Measurements from ENCODE around the gene BCAS3.

The BCAS3 gene

DNA sequence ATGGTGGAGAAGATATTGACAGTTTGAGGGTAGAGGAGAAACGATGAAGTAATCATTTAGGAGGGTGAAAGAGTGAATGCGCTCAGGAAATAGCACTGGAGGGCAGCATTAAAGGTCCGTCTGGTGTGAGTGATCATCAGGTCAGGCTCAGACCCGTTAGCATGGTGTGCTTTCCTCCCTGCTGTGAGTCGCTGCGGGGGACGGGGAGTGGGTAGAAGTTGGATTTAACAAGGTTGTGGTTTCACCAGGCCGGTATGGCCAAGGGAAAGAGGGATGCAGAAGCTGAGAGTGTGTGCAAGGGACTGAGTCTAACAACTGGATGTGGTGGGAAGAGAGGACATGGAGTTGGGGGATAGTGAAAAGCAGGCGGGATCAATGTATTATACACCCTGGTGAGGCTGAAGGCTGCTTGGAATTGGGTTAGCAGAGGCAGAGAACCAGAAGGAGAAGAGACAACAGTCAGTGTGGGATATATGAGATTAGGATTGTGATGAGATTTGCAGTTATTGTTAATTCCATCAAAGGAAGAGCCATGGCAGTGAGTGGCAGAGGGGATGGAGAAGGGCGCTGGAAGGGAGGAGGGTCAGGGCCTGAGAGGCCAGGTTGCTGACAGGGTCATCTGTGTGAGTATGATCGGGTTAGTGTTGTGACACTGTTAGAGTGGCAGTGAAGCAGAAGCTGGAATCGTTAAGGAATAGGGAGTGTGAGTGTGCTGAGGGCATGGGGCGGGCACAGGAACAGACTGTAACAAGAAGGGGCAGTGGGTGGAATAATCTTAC lies 663.0 kb downstream of the BCAS3 start:
- Histone ChIP-seq H3K4me1 (no peaks in the 10 kb centered on the region), H3K36me3 (ENCODE audit: control insufficient read depth, insufficient read depth, low read length) (no peaks in the 10 kb centered on the region), H3K4me2 (ENCODE audit: low read length) (no peak overlapping the region), H3K27ac (no peak overlapping the region), H3K9ac (no peak overlapping the region), H2AFZ (no peak overlapping the region), H3K79me2 (no peaks in the 10 kb centered on the region), H3K9me3 (ENCODE audit: control insufficient read depth, low read length) (no peaks in the 10 kb centered on the region), H3K4me3 (ENCODE audit: low read depth, low read length) (no peak overlapping the region), H3K27me3 (ENCODE audit: control insufficient read depth, insufficient read depth, low read length) (no peaks in the 10 kb centered on the region)
- TF ChIP-seq, protein P1, sequence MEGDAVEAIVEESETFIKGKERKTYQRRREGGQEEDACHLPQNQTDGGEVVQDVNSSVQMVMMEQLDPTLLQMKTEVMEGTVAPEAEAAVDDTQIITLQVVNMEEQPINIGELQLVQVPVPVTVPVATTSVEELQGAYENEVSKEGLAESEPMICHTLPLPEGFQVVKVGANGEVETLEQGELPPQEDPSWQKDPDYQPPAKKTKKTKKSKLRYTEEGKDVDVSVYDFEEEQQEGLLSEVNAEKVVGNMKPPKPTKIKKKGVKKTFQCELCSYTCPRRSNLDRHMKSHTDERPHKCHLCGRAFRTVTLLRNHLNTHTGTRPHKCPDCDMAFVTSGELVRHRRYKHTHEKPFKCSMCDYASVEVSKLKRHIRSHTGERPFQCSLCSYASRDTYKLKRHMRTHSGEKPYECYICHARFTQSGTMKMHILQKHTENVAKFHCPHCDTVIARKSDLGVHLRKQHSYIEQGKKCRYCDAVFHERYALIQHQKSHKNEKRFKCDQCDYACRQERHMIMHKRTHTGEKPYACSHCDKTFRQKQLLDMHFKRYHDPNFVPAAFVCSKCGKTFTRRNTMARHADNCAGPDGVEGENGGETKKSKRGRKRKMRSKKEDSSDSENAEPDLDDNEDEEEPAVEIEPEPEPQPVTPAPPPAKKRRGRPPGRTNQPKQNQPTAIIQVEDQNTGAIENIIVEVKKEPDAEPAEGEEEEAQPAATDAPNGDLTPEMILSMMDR (IDR thresholded peaks at IDR 0.05) = no peak

DNA sequence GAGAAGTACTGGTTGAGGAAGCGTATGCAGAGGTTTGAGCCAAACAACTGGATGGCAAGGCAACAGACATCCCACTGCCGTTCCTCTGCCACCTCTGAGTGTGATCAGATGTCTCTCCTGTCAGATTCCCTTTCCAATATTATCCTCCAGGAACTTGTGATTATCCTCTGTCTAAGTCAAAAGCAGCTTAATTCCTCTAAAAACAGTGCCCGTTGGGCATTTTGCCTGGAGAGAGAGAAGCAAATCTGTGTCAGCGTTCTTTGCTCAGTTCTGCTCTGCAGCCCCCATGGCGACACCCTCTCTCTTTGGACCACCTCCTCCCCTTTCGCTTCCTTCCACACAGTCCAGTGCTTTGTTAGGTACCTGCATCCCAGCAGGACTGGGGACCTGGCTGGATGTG lies 665.9 kb downstream of the BCAS3 start:
- TF ChIP-seq, protein P1 (IDR thresholded peaks at IDR 0.05) = no peak

DNA sequence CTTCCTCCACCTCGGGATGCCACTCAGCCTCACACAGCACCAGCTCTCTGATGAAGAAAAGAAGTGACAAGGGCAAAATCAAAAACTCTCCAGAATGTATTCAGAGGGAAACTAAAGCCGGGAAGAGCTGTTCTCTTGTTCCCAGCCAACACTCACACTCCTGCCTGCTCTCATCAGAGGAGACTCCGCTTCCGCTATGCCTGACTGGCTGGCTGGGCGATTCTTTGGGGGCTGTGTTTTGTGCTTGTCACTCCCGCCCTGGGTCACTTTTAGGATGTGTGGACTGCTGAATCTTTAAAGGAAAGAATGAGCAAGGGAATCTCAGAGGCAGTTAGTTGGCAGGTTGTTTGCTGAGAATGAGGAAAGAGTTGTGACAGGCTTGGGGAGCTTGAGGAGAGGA lies 667.4 kb downstream of the BCAS3 start:
- Histone ChIP-seq H3K9ac (no peak overlapping the region), H3K4me1 (no peaks in the 10 kb centered on the region), H3K4me3 (ENCODE audit: low read depth, low read length) (no peak overlapping the region), H3K36me3 (ENCODE audit: control insufficient read depth, insufficient read depth, low read length) (no peaks in the 10 kb centered on the region), H2AFZ (no peak overlapping the region), H3K27ac (no peak overlapping the region), H3K79me2 (no peaks in the 10 kb centered on the region), H3K9me3 (ENCODE audit: control insufficient read depth, low read length) (no peaks in the 10 kb centered on the region), H3K4me2 (ENCODE audit: low read length) (no peak overlapping the region), H3K27me3 (ENCODE audit: control insufficient read depth, insufficient read depth, low read length) (no peaks in the 10 kb centered on the region)
- TF ChIP-seq, protein P1 (IDR thresholded peaks at IDR 0.05) = no peak

More for the DNA sequence above, 665.9 kb downstream of the BCAS3 start:
- Histone ChIP-seq H3K4me2 (ENCODE audit: low read length) (no peak overlapping the region), H3K36me3 (ENCODE audit: control insufficient read depth, insufficient read depth, low read length) (no peaks in the 10 kb centered on the region), H3K4me1 (no peaks in the 10 kb centered on the region), H3K9me3 (ENCODE audit: control insufficient read depth, low read length) (no peaks in the 10 kb centered on the region), H3K4me3 (ENCODE audit: low read depth, low read length) (no peak overlapping the region), H3K9ac (no peak overlapping the region), H3K27me3 (ENCODE audit: control insufficient read depth, insufficient read depth, low read length) (no peaks in the 10 kb centered on the region), H3K27ac (no peak overlapping the region), H2AFZ (no peak overlapping the region), H3K79me2 (no peaks in the 10 kb centered on the region)

- Histone ChIP-seq H3K79me2 (no peaks in the 10 kb centered on the region), H2AFZ (no peak overlapping the region), H3K4me3 (ENCODE audit: low read depth, low read length) (no peak overlapping the region), H3K27ac (no peak overlapping the region), H3K36me3 (ENCODE audit: control insufficient read depth, insufficient read depth, low read length) (no peaks in the 10 kb centered on the region), H3K9ac (no peak overlapping the region), H3K4me1 (no peaks in the 10 kb centered on the region), H3K4me2 (ENCODE audit: low read length) (no peak overlapping the region), H3K27me3 (ENCODE audit: control insufficient read depth, insufficient read depth, low read length) (no peaks in the 10 kb centered on the region), H3K9me3 (ENCODE audit: control insufficient read depth, low read length) (no peaks in the 10 kb centered on the region)
- TF ChIP-seq, protein P1 (IDR thresholded peaks at IDR 0.05) = no peak
These were observed 668.4 kb downstream of the BCAS3 start for GRCh38 chr17:61345825-61346666.
